ENCODE measurements around the gene MKX.

MKX gene

DNA sequence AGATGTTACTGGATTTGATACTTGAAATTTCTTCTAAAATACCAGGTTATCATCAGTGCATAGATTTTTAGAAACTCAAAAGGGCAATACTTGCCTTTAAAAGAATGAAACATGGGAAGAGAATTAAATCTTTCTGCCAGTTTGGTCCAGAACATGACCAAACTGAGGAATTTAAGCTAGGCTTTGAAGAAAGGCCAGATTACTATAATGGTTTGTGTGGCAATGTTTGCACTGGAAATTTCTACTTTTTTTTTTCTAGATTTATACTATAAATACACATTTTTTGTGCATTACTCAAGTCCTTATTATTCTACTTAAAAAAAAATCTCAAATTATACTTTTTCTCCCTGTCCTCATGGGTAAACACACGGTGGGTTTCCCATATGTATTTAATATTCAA lies 9.2 kb downstream of the MKX start:
- Histone ChIP-seq H3K27ac (ENCODE audit: low read depth, low read length) (no peak overlapping the region), H3K9ac (ENCODE audit: low read length) (no peak overlapping the region), H3K4me3 (ENCODE audit: low read depth, low read length) (no peak overlapping the region), H3K27me3 (ENCODE audit: control insufficient read depth, insufficient read depth, low read length) (peaks cover 15% of the 10 kb centered on the region), H3K36me3 (ENCODE audit: control insufficient read depth, insufficient read depth, low read length) (no peaks in the 10 kb centered on the region), H3K9me3 (ENCODE audit: control insufficient read depth, insufficient read depth, low read depth, low read length) (no peaks in the 10 kb centered on the region), H3K4me1 (ENCODE audit: control insufficient read depth, insufficient read depth, low read length) (no peaks in the 10 kb centered on the region)

DNA sequence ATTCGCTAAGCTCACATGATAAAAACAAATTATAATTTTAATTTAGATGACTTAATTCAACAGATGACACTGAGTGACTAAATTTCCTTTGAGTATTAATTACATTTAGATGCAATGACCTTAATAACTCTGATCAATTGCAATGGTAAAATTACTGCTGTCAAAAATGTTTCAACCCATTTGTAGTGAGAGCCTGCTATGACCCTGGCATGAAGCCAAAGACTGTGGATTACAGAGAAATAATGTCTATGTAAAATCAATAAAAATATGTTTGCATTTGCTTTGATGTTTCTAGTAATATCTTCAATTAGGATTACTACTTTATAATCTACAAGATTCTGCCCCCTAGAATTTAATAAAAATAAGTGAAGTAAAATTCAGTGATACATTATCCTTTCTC lies 15.6 kb downstream of the MKX start:
- peaks cover 5% of the 10 kb centered on the region; the same call in 1 of the 2 replicates for H3K4me1 ChIP-seq (ENCODE audit: control insufficient read depth, insufficient read depth, low read length)
- no peaks in the 10 kb centered on the region for H3K9me3 ChIP-seq (ENCODE audit: control insufficient read depth, insufficient read depth, low read depth, low read length)

DNA sequence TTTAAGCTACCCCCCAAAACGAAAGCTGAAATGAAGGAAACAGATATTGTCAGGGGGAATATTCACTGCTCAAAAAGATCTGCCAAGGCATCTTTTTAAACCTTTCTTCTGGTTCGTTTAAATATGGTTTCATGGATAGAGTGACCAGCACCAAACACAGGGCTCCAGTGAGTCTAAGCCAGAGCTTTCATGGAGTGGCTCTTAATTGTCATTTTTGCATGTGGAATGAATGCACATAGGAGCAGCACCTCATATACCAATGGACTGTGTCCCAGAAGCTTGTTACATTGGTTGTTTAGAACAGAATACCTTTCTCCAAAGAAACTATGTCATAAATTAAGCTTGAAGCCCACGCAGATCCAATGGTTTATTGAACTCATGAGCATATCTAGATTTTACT lies 17.3 kb downstream of the MKX start:
- no peak overlapping the region for H3K27ac ChIP-seq (ENCODE audit: low read depth, low read length)
- H3K36me3 ChIP-seq (ENCODE audit: control insufficient read depth, insufficient read depth, low read length): no peaks in the 10 kb centered on the region
- no peaks in the 10 kb centered on the region for H3K9me3 ChIP-seq (ENCODE audit: control insufficient read depth, insufficient read depth, low read depth, low read length)
- H3K4me3 ChIP-seq (ENCODE audit: low read depth, low read length): no peak overlapping the region
- H3K4me1 ChIP-seq (ENCODE audit: control insufficient read depth, insufficient read depth, low read length): peaks cover 5% of the 10 kb centered on the region; the same call in 1 of the 2 replicates
- H3K27me3 ChIP-seq (ENCODE audit: control insufficient read depth, insufficient read depth, low read length): no peaks in the 10 kb centered on the region
- H3K9ac ChIP-seq (ENCODE audit: low read length): no peak overlapping the region

More for the DNA sequence above, 15.6 kb downstream of the MKX start:
- Histone ChIP-seq H3K36me3 (ENCODE audit: control insufficient read depth, insufficient read depth, low read length) (no peaks in the 10 kb centered on the region), H3K4me3 (ENCODE audit: low read depth, low read length) (no peak overlapping the region), H3K27ac (ENCODE audit: low read depth, low read length) (no peak overlapping the region), H3K27me3 (ENCODE audit: control insufficient read depth, insufficient read depth, low read length) (no peaks in the 10 kb centered on the region), H3K9ac (ENCODE audit: low read length) (no peak overlapping the region)

DNA sequence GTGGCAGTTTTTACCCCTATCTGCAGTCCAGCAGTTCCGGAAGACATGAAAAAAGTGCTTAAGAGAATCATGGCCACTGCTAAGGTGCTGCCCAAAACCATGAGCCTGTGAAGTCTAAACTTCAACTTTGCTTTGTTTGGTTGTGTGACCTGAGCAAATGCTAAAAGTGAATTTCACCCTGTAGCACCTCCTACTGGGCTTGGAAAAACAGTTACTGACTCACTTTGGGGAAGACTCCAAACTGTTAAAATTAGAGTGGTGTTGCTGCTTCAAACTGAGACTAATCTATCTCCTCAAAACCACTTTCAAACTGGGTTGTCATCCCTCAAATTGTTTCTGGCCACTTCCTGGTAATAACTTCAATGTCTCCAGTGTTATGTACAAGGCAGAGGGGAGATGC lies 21.3 kb downstream of the MKX start:
- H3K9me3 ChIP-seq (ENCODE audit: control insufficient read depth, insufficient read depth, low read depth, low read length): no peaks in the 10 kb centered on the region
- H3K9ac ChIP-seq (ENCODE audit: low read length): no peak overlapping the region
- H3K27ac ChIP-seq (ENCODE audit: low read depth, low read length): no peak overlapping the region
- H3K4me3 ChIP-seq (ENCODE audit: low read depth, low read length): no peak overlapping the region
- H3K27me3 ChIP-seq (ENCODE audit: control insufficient read depth, insufficient read depth, low read length): no peaks in the 10 kb centered on the region
- H3K4me1 ChIP-seq (ENCODE audit: control insufficient read depth, insufficient read depth, low read length): peaks cover 5% of the 10 kb centered on the region; the same call in 1 of the 2 replicates
- no peaks in the 10 kb centered on the region for H3K36me3 ChIP-seq (ENCODE audit: control insufficient read depth, insufficient read depth, low read length)

DNA sequence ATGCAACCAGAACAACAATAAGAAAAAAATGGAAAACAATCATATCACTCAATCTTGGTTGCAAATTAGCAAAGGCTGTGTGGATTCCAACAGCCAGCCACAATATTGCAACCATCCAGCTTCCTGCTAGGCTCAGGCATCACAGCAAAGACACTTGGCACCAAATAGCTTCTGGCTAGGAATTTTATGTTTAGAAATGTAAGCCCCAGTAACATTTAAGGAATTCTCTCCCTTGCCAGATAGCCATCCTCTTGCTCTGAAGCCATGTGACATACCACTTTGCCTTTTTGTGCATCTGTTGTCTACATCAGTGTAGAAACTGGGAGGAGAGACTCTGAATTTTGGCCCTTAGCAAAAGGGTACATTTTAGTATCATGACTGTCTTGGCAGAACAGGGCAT lies 22.2 kb downstream of the MKX start:
- Histone ChIP-seq H3K36me3 (ENCODE audit: control insufficient read depth, insufficient read depth, low read length) (no peaks in the 10 kb centered on the region), H3K4me3 (ENCODE audit: low read depth, low read length) (no peak overlapping the region), H3K4me1 (ENCODE audit: control insufficient read depth, insufficient read depth, low read length) (peaks cover 5% of the 10 kb centered on the region; the same call in 1 of the 2 replicates), H3K9ac (ENCODE audit: low read length) (no peak overlapping the region), H3K27ac (ENCODE audit: low read depth, low read length) (no peak overlapping the region), H3K9me3 (ENCODE audit: control insufficient read depth, insufficient read depth, low read depth, low read length) (no peaks in the 10 kb centered on the region), H3K27me3 (ENCODE audit: control insufficient read depth, insufficient read depth, low read length) (no peaks in the 10 kb centered on the region)

DNA sequence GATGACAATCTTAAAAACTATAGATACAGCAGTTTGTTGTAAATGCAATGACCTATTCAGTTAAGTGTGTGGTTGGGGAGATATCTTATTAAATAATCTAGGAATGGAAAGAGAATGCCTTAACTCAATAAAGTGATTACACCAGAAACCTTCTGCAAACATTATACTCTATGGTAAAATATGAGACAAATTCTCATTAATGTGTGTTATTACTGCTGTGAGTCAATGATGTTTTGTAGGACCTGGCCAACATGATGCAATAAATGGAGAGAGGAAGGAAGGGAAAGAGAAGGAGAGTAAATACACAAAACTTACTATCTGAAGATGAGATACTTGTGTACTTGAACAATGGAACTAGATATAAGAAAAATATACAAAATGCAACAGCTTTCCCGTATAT lies 25.1 kb downstream of the MKX start:
- Histone ChIP-seq H3K4me3 (ENCODE audit: low read depth, low read length) (no peak overlapping the region), H3K27me3 (ENCODE audit: control insufficient read depth, insufficient read depth, low read length) (no peaks in the 10 kb centered on the region), H3K36me3 (ENCODE audit: control insufficient read depth, insufficient read depth, low read length) (no peaks in the 10 kb centered on the region), H3K9me3 (ENCODE audit: control insufficient read depth, insufficient read depth, low read depth, low read length) (no peaks in the 10 kb centered on the region), H3K9ac (ENCODE audit: low read length) (no peak overlapping the region), H3K27ac (ENCODE audit: low read depth, low read length) (no peak overlapping the region), H3K4me1 (ENCODE audit: control insufficient read depth, insufficient read depth, low read length) (no peaks in the 10 kb centered on the region)

DNA sequence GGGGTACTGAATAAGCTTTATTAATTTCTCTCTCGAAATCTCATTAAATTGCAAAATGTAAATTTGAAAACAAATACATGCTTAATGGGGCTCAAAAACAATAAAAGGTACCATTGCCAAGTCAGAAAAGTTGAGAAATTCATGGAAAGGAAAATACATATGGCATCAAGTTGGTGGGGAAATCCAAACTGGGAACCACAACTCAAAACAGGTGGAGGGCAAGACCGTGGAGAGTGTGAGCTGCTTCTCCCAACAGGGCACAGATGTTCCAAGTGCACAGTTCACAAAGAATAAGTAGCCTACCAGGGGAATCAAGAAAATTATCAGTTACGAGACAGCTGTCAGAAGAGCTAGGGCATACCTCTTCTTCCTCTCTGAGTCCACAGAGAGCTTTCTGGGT lies 26.6 kb downstream of the MKX start:
- H3K27ac ChIP-seq (ENCODE audit: low read depth, low read length): no peak overlapping the region
- H3K4me3 ChIP-seq (ENCODE audit: low read depth, low read length): no peak overlapping the region
- no peaks in the 10 kb centered on the region for H3K27me3 ChIP-seq (ENCODE audit: control insufficient read depth, insufficient read depth, low read length)
- no peak overlapping the region for H3K9ac ChIP-seq (ENCODE audit: low read length)
- H3K4me1 ChIP-seq (ENCODE audit: control insufficient read depth, insufficient read depth, low read length): no peaks in the 10 kb centered on the region
- H3K9me3 ChIP-seq (ENCODE audit: control insufficient read depth, insufficient read depth, low read depth, low read length): no peaks in the 10 kb centered on the region
- no peaks in the 10 kb centered on the region for H3K36me3 ChIP-seq (ENCODE audit: control insufficient read depth, insufficient read depth, low read length)

DNA sequence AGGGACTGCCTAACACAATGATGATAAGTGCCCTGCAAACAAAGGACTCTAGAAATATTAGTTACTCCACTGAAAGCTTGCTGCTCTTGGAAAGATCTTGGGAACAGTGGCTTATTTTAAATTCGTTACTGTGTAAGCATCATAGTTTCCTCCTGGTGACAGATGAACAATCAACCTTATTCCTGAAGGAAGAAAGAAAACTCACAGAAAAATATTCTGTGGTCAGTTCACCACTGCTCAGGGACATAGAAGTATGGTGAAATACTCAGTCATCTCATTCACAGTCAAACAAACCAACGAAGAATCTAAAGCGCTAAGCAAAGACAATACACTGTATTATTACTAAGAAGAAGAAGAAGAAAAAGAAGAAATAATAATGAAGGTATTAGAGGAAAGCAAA lies 27.8 kb downstream of the MKX start:
- H3K36me3 ChIP-seq (ENCODE audit: control insufficient read depth, insufficient read depth, low read length): no peaks in the 10 kb centered on the region
- no peaks in the 10 kb centered on the region for H3K9me3 ChIP-seq (ENCODE audit: control insufficient read depth, insufficient read depth, low read depth, low read length)
- H3K9ac ChIP-seq (ENCODE audit: low read length): no peak overlapping the region
- no peaks in the 10 kb centered on the region for H3K4me1 ChIP-seq (ENCODE audit: control insufficient read depth, insufficient read depth, low read length)
- no peaks in the 10 kb centered on the region for H3K27me3 ChIP-seq (ENCODE audit: control insufficient read depth, insufficient read depth, low read length)
- H3K4me3 ChIP-seq (ENCODE audit: low read depth, low read length): no peak overlapping the region
- H3K27ac ChIP-seq (ENCODE audit: low read depth, low read length): no peak overlapping the region

DNA sequence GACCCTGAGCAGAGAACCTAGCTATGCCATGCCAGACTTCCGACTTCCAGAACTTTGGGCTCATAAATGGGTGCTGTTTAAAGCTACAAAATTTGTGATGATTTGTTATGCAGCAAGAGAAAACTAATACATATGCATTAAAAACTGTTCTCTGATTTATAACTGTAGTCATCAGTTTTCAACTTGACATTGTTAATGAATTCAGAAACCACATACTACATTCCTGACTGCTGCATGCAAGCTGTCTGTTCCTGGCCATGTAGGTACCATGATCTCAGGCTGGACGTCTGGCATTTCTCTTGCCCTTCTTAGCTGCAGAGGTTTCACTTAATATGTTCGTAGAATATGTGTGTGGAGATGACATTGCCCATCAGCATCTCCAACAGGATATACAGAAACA lies 28.4 kb downstream of the MKX start:
- no peaks in the 10 kb centered on the region for H3K27me3 ChIP-seq (ENCODE audit: control insufficient read depth, insufficient read depth, low read length)
- H3K4me1 ChIP-seq (ENCODE audit: control insufficient read depth, insufficient read depth, low read length): no peaks in the 10 kb centered on the region
- H3K9ac ChIP-seq (ENCODE audit: low read length): no peak overlapping the region
- no peaks in the 10 kb centered on the region for H3K9me3 ChIP-seq (ENCODE audit: control insufficient read depth, insufficient read depth, low read depth, low read length)
- H3K27ac ChIP-seq (ENCODE audit: low read depth, low read length): no peak overlapping the region
- no peaks in the 10 kb centered on the region for H3K36me3 ChIP-seq (ENCODE audit: control insufficient read depth, insufficient read depth, low read length)
- H3K4me3 ChIP-seq (ENCODE audit: low read depth, low read length): no peak overlapping the region

DNA sequence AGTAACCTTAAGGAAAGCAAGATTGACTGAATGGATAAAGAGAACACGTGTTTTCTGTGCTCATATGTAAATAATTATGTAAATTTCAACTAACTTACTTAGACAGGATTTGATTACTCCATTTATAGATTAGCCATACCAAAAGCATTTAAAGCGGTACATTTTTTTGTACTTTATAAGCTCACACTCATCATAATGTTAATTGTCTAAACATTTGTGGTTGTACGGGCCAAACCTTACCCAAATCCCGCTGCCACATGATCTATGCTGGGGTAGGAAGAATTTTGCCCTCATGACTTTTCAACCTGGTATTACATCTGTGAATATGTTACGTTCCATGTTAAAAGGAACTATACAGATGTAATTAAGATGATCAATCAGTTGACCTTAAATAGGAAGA lies 29.1 kb downstream of the MKX start:
- Histone ChIP-seq H3K36me3 (ENCODE audit: control insufficient read depth, insufficient read depth, low read length) (no peaks in the 10 kb centered on the region), H3K4me1 (ENCODE audit: control insufficient read depth, insufficient read depth, low read length) (no peaks in the 10 kb centered on the region), H3K9me3 (ENCODE audit: control insufficient read depth, insufficient read depth, low read depth, low read length) (no peaks in the 10 kb centered on the region), H3K27me3 (ENCODE audit: control insufficient read depth, insufficient read depth, low read length) (no peaks in the 10 kb centered on the region), H3K9ac (ENCODE audit: low read length) (no peak overlapping the region), H3K27ac (ENCODE audit: low read depth, low read length) (no peak overlapping the region), H3K4me3 (ENCODE audit: low read depth, low read length) (no peak overlapping the region)

DNA sequence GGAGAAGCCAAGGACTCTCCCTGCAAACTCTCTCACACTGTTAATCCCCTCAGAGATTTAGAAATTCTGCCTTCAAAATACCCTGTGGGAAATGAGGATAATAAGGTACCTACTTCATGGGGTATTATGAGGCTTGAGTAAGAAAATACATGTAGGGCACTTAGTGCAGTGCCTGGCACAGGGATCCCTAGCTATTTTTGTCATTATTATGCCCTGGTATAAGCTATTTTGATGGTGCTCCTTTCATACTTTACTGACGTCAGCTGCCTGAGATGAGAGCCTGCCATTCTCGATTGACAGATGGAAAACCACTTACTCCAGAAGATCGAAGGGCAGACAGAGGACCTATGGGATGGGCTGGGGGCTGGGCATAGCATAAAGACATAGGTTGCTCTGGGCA lies 30.1 kb downstream of the MKX start:
- H3K9me3 ChIP-seq (ENCODE audit: control insufficient read depth, insufficient read depth, low read depth, low read length): no peaks in the 10 kb centered on the region
- no peaks in the 10 kb centered on the region for H3K4me1 ChIP-seq (ENCODE audit: control insufficient read depth, insufficient read depth, low read length)
- H3K36me3 ChIP-seq (ENCODE audit: control insufficient read depth, insufficient read depth, low read length): no peaks in the 10 kb centered on the region
- no peak overlapping the region for H3K27ac ChIP-seq (ENCODE audit: low read depth, low read length)
- no peak overlapping the region for H3K4me3 ChIP-seq (ENCODE audit: low read depth, low read length)
- no peaks in the 10 kb centered on the region for H3K27me3 ChIP-seq (ENCODE audit: control insufficient read depth, insufficient read depth, low read length)
- H3K9ac ChIP-seq (ENCODE audit: low read length): no peak overlapping the region

DNA sequence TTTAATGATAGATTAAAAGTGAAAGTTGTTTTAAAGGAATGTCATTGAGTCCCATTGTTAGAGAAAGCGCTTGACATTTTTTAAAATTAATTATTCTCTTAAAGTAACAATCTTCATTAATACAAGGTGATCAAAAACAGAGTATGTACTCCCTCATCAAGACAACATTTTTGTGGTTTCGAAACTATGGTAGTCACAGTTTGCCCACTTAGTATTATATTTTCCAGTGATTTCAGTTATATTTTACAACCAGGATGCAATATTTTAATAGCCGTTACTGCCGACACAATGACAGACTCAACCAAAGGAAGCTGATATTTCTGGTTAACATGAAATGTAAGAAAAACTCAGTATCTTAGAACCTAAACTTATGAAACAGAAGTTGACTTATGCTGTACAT lies 31.3 kb downstream of the MKX start:
- Histone ChIP-seq H3K9me3 (ENCODE audit: control insufficient read depth, insufficient read depth, low read depth, low read length) (no peaks in the 10 kb centered on the region), H3K4me3 (ENCODE audit: low read depth, low read length) (no peak overlapping the region), H3K27me3 (ENCODE audit: control insufficient read depth, insufficient read depth, low read length) (no peaks in the 10 kb centered on the region), H3K9ac (ENCODE audit: low read length) (no peak overlapping the region), H3K36me3 (ENCODE audit: control insufficient read depth, insufficient read depth, low read length) (no peaks in the 10 kb centered on the region), H3K4me1 (ENCODE audit: control insufficient read depth, insufficient read depth, low read length) (no peaks in the 10 kb centered on the region), H3K27ac (ENCODE audit: low read depth, low read length) (no peak overlapping the region)

Measured in HUES6 (cell line).